GM19099 (cell line): ENCODE measurements around the gene G6PD.
A peak's percentile ranks its signal among the peaks of the same experiment; 100 is the strongest.

Source experiments
- POLR2A ChIP-seq: IDR thresholded peaks from 3 replicates; pipeline ENCODE4 v1.6.1; 2011; ENCODE audit warnings: low read depth; ENCODE audit not compliant: insufficient read length; ENCODE audit errors: extremely low read depth

The G6PD gene

GRCh38 chrX:154490414-154491083 lies 56.1 kb downstream of the G6PD start, which contains the start of gene SLC10A3:
Gene SLC10A3 (minus strand): TSS chrX:154490629. CDS start chrX:154488940, 1,689 bp downstream.
- TF ChIP-seq POLR2A, result peak; percentile 96

GRCh38 chrX:154490021-154490413 lies 56.6 kb downstream of the G6PD start:
- no peak for TF ChIP-seq POLR2A

- TF ChIP-seq POLR2A, result no peak
Measured at GRCh38 chrX:154489182-154489581, 57.5 kb downstream of the G6PD start.

GRCh38 chrX:154488336-154489075 lies 58.1 kb downstream of the G6PD start:
- TF ChIP-seq POLR2A, result no peak

GRCh38 chrX:154487518-154488290 lies 58.9 kb downstream of the G6PD start:
- TF ChIP-seq POLR2A, result no peak

- peak; percentile 54 for TF ChIP-seq POLR2A
Measured at GRCh38 chrX:154486396-154487207, 60.0 kb downstream of the G6PD start, which contains the start of gene UBL4A. Gene UBL4A (minus strand): TSS chrX:154486615. CDS start chrX:154486584, 31 bp downstream.

GRCh38 chrX:154486052-154486395 lies 60.6 kb downstream of the G6PD start:
- TF ChIP-seq POLR2A, result no peak

- TF ChIP-seq POLR2A, result no peak
Measured at GRCh38 chrX:154485150-154486051, 61.2 kb downstream of the G6PD start.

GRCh38 chrX:154484255-154485149 lies 62.1 kb downstream of the G6PD start:
- TF ChIP-seq POLR2A, result no peak

- no peak for TF ChIP-seq POLR2A
Measured at GRCh38 chrX:154483325-154483724, 63.3 kb downstream of the G6PD start.

- TF ChIP-seq POLR2A, result no peak
Measured at GRCh38 chrX:154482786-154483185, 63.9 kb downstream of the G6PD start.

- TF ChIP-seq POLR2A, result no peak
Measured at GRCh38 chrX:154481911-154482601, 64.6 kb downstream of the G6PD start.
